ENCODE measurements around the gene MED12L. TPM values are rescaled to one million over a fixed set of nuclear protein-coding genes. Genes with fewer than 3 reads are reported as not detected.

Gene MED12L
- total RNA-seq, 2 donors from 2014 or later, result 15.5 to 28.9 TPM

GRCh38 chr3:151093148-151093547 is 7.7 kb downstream of the MED12L start:
- H3K4me3 Mint-ChIP-seq, result no peak overlapping the region
- peaks cover 2% of the 10 kb centered on the region for H3K27me3 Mint-ChIP-seq (ENCODE audit: insufficient read depth)
- peaks cover 4% of the 10 kb centered on the region for H3K4me1 Mint-ChIP-seq
- H3K9me3 Mint-ChIP-seq, result no peaks in the 10 kb centered on the region
- Histone ChIP-seq H3K27me3 (ENCODE audit: control insufficient read depth, insufficient read depth, low read length, poor library complexity, severe bottlenecking) (no peaks in the 10 kb centered on the region), H3K36me3 (ENCODE audit: control insufficient read depth, insufficient read depth, low read length) (no peaks in the 10 kb centered on the region), H3K9me3 (ENCODE audit: control insufficient read depth, low read length) (no peaks in the 10 kb centered on the region), H3K27ac (ENCODE audit: low read depth, low read length) (no peak overlapping the region), H3K9ac (ENCODE audit: extremely low read depth, low read length, poor library complexity, severe bottlenecking) (no peak overlapping the region), H3K4me3 (ENCODE audit: low read length) (no peak overlapping the region), H3K4me1 (ENCODE audit: control insufficient read depth, insufficient read depth, low read length) (no peaks in the 10 kb centered on the region)
- WGBS, 2 experiments (ENCODE audit: insufficient coverage in 1 of 2, insufficient read length in 1 of 2), result 82 to 100% methylated on average over 1 to 2 of the region's 2 CpGs
- no peak overlapping the region for H3K27ac Mint-ChIP-seq
- H3K36me3 Mint-ChIP-seq (ENCODE audit: low read depth), result peaks cover 2% of the 10 kb centered on the region
- DNase-seq, result peak; percentile 17
- no peak for TF ChIP-seq CTCF (conservative IDR thresholded peaks at IDR 0.05)

- H3K27ac Mint-ChIP-seq, result no peak overlapping the region
- peaks cover 2% of the 10 kb centered on the region for H3K36me3 Mint-ChIP-seq (ENCODE audit: low read depth)
- no peaks in the 10 kb centered on the region for H3K9me3 ChIP-seq (ENCODE audit: control insufficient read depth, low read length)
- H3K9ac ChIP-seq (ENCODE audit: extremely low read depth, low read length, poor library complexity, severe bottlenecking), result no peak overlapping the region
- TF ChIP-seq CTCF (conservative IDR thresholded peaks at IDR 0.05), result no peak
- WGBS, 2 experiments (ENCODE audit: insufficient coverage in 1 of 2, insufficient read length in 1 of 2), result 82 to 87% methylated on average over 3 to 4 of the region's 4 CpGs
- no peaks in the 10 kb centered on the region for H3K27me3 Mint-ChIP-seq (ENCODE audit: insufficient read depth)
- DNase-seq, result peak; percentile 26
- H3K4me1 ChIP-seq (ENCODE audit: control insufficient read depth, insufficient read depth, low read length), result no peaks in the 10 kb centered on the region
- no peaks in the 10 kb centered on the region for H3K36me3 ChIP-seq (ENCODE audit: control insufficient read depth, insufficient read depth, low read length)
- no peak overlapping the region for H3K27ac ChIP-seq (ENCODE audit: low read depth, low read length)
- peaks cover 2% of the 10 kb centered on the region for H3K4me1 Mint-ChIP-seq
- no peak overlapping the region for H3K4me3 ChIP-seq (ENCODE audit: low read length)
- no peaks in the 10 kb centered on the region for H3K9me3 Mint-ChIP-seq
- H3K27me3 ChIP-seq (ENCODE audit: control insufficient read depth, insufficient read depth, low read length, poor library complexity, severe bottlenecking), result no peaks in the 10 kb centered on the region
- H3K4me3 Mint-ChIP-seq, result no peak overlapping the region
Measured at GRCh38 chr3:151093905-151094304, 8.4 kb downstream of the MED12L start.

GRCh38 chr3:151096716-151097115 is 11.3 kb downstream of the MED12L start:
- no peaks in the 10 kb centered on the region for H3K27me3 Mint-ChIP-seq (ENCODE audit: insufficient read depth)
- H3K4me1 Mint-ChIP-seq, result peaks cover 8% of the 10 kb centered on the region
- no peaks in the 10 kb centered on the region for H3K27me3 ChIP-seq (ENCODE audit: control insufficient read depth, insufficient read depth, low read length, poor library complexity, severe bottlenecking)
- H3K4me1 ChIP-seq (ENCODE audit: control insufficient read depth, insufficient read depth, low read length), result no peaks in the 10 kb centered on the region
- H3K27ac ChIP-seq (ENCODE audit: low read depth, low read length), result no peak overlapping the region
- 80 to 83% methylated on average over 2 of the region's 2 CpGs for WGBS, 2 experiments (ENCODE audit: insufficient coverage in 1 of 2, insufficient read length in 1 of 2)
- H3K27ac Mint-ChIP-seq, result peak overlapping the region; percentile 25
- TF ChIP-seq CTCF (conservative IDR thresholded peaks at IDR 0.05), result no peak
- DNase-seq, result peak; percentile 44
- H3K36me3 Mint-ChIP-seq (ENCODE audit: low read depth), result peaks cover 2% of the 10 kb centered on the region
- H3K4me3 Mint-ChIP-seq, result no peak overlapping the region
- no peaks in the 10 kb centered on the region for H3K9me3 ChIP-seq (ENCODE audit: control insufficient read depth, low read length)
- H3K36me3 ChIP-seq (ENCODE audit: control insufficient read depth, insufficient read depth, low read length), result no peaks in the 10 kb centered on the region
- no peaks in the 10 kb centered on the region for H3K9me3 Mint-ChIP-seq
- H3K4me3 ChIP-seq (ENCODE audit: low read length), result no peak overlapping the region
- H3K9ac ChIP-seq (ENCODE audit: extremely low read depth, low read length, poor library complexity, severe bottlenecking), result no peak overlapping the region
